Measurements from ENCODE around the gene KIAA1549.

The KIAA1549 gene

GRCh38 chr7:138974675-138975292, 6.4 kb downstream of the KIAA1549 start:
- no peak for DNase-seq

- no peak for DNase-seq
These were observed 7.1 kb downstream of the KIAA1549 start for GRCh38 chr7:138974103-138974502.

- no peak for DNase-seq
These were observed 10.2 kb downstream of the KIAA1549 start for GRCh38 chr7:138970952-138971351.

GRCh38 chr7:138970446-138970845, 10.7 kb downstream of the KIAA1549 start:
- DNase-seq: no peak

GRCh38 chr7:138967159-138967558, 14.0 kb downstream of the KIAA1549 start:
- no peak for DNase-seq

GRCh38 chr7:138964624-138965436, 16.4 kb downstream of the KIAA1549 start:
- no peak for DNase-seq

GRCh38 chr7:138963675-138964074, 17.5 kb downstream of the KIAA1549 start:
- no peak for DNase-seq

GRCh38 chr7:138962561-138963270, 18.5 kb downstream of the KIAA1549 start:
- DNase-seq: no peak

- no peak for DNase-seq
These were observed 20.0 kb downstream of the KIAA1549 start for GRCh38 chr7:138961159-138961558.

GRCh38 chr7:138958391-138958956, 22.7 kb downstream of the KIAA1549 start:
- DNase-seq: no peak

GRCh38 chr7:138957753-138958390, 23.3 kb downstream of the KIAA1549 start:
- no peak for DNase-seq

- no peak for DNase-seq
These were observed 24.0 kb downstream of the KIAA1549 start for GRCh38 chr7:138957217-138957616.

- no peak for DNase-seq
These were observed 26.4 kb downstream of the KIAA1549 start for GRCh38 chr7:138954545-138955475.

GRCh38 chr7:138952791-138953190, 28.4 kb downstream of the KIAA1549 start:
- DNase-seq: no peak

GRCh38 chr7:138951953-138952352, 29.2 kb downstream of the KIAA1549 start:
- no peak for DNase-seq

- DNase-seq: no peak
These were observed 31.6 kb downstream of the KIAA1549 start for GRCh38 chr7:138949421-138950088.

GRCh38 chr7:138948403-138948802, 32.8 kb downstream of the KIAA1549 start:
- DNase-seq: no peak

GRCh38 chr7:138945821-138946220, 35.4 kb downstream of the KIAA1549 start:
- no peak for DNase-seq

GRCh38 chr7:138945154-138945553, 36.0 kb downstream of the KIAA1549 start:
- no peak for DNase-seq

- no peak for DNase-seq
These were observed 36.6 kb downstream of the KIAA1549 start for GRCh38 chr7:138944592-138944991.

GRCh38 chr7:138943061-138943460, 38.1 kb downstream of the KIAA1549 start:
- DNase-seq: no peak

Data from activated CD4-positive, CD25-positive, alpha-beta regulatory T cell treated with anti-CD3 and anti-CD28 coated beads, Interleukin-2, amount 50 U/mL, for 72 hours (primary cell).